ENCODE measurements around the gene TMEM80. TPM values are rescaled to one million over a fixed set of nuclear protein-coding genes. Genes with fewer than 3 reads are reported as not detected.

TMEM80 gene
- total and polyA plus RNA-seq, 2 experiments from 2014 or later, result 12.8 to 25.4 TPM

GRCh38 chr11:721247-721740, 25.7 kb downstream of the TMEM80 start (continued):
- TF ChIP-seq ZNF462 (CRISPR knock-in tag; IDR thresholded peaks at IDR 0.05) (no peak), STAT1 (IDR thresholded peaks at IDR 0.05; ENCODE audit: unreplicated experiment) (no peak), ETS1 (IDR thresholded peaks at IDR 0.05) (no peak), JUNB (IDR thresholded peaks at IDR 0.05; ENCODE audit: unreplicated experiment) (no peak), POLR2AphosphoS5 (IDR thresholded peaks at IDR 0.05; ENCODE audit: low read depth) (no peak), ZNF114 (CRISPR knock-in tag; IDR thresholded peaks at IDR 0.05) (no peak), ZNF331 (CRISPR knock-in tag; IDR thresholded peaks at IDR 0.05; ENCODE audit: low read depth) (no peak), REST (IDR thresholded peaks at IDR 0.05; ENCODE audit: unreplicated experiment) (no peak), CREB1 (CRISPR knock-in tag; IDR thresholded peaks at IDR 0.05; ENCODE audit: low read depth) (no peak), CTCF (conservative IDR thresholded peaks at IDR 0.05; ENCODE audit: low read depth in 2 of 2) (no peak)
